Neural crest cell (in vitro differentiated cells): ENCODE measurements around the gene CKS2. TPM values are rescaled to one million over a fixed set of nuclear protein-coding genes. Genes with fewer than 3 reads are reported as not detected.
"Not testable (repeated sequence)": the region's sequence is repeated elsewhere in the genome, so short reads cannot be mapped to it uniquely, and the experiment has no call there.

Experiments used
- DNase-seq: peaks from one replicate; pipeline ENCODE4 v3.0.0; 2021; ENCODE audit warnings: low read depth, mixed read lengths, low spot score
- H3K27ac Mint-ChIP-seq: one replicate; pipeline ENCODE4 v1.8.0; 2021; ENCODE audit warnings: mild to moderate bottlenecking, mixed read lengths; ENCODE audit not compliant: unreplicated experiment
- H3K27me3 Mint-ChIP-seq: 2 replicates; pipeline ENCODE4 v1.8.0; 2021; ENCODE audit warnings: low read depth, mild to moderate bottlenecking, mixed read lengths
- H3K36me3 Mint-ChIP-seq: 2 replicates; pipeline ENCODE4 v1.8.0; 2021; ENCODE audit warnings: low read depth, mild to moderate bottlenecking, mixed read lengths
- H3K4me1 Mint-ChIP-seq: 2 replicates; pipeline ENCODE4 v1.8.0; 2021; ENCODE audit warnings: mixed read lengths
- H3K4me3 Mint-ChIP-seq: one replicate; pipeline ENCODE4 v1.8.0; 2021; ENCODE audit warnings: mild to moderate bottlenecking, mixed read lengths
- H3K9me3 Mint-ChIP-seq: 2 replicates; pipeline ENCODE4 v1.8.0; 2021; ENCODE audit warnings: mixed read lengths
- CTCF ChIP-seq: fragments of 200-600 bp; sonication (generic); conservative IDR thresholded peaks from 2 replicates; pipeline ENCODE4 v1.5.0; 2021; ENCODE audit warnings: antibody characterized with exemption, mild to moderate bottlenecking
- total RNA-seq: library from RNA; stranded (reverse); gene quantifications from 2 replicates; pipeline ENCODE4 v1.2.1, GENCODE V29; 2021

CKS2 gene
- total RNA-seq, 1 donor from 2014 or later, result 174 TPM

GRCh38 chr9:89277454-89277853, 33.5 kb upstream of the CKS2 start:
- H3K27ac Mint-ChIP-seq, result no peak overlapping the region
- peaks cover 25% of the 10 kb centered on the region for H3K9me3 Mint-ChIP-seq
- no peak for DNase-seq
- peaks cover 33% of the 10 kb centered on the region for H3K36me3 Mint-ChIP-seq
- no peaks in the 10 kb centered on the region for H3K27me3 Mint-ChIP-seq
- no peak for TF ChIP-seq CTCF
- H3K4me1 Mint-ChIP-seq, result no peaks in the 10 kb centered on the region
- H3K4me3 Mint-ChIP-seq, result no peak overlapping the region

GRCh38 chr9:89278551-89278950, 32.4 kb upstream of the CKS2 start:
- peaks cover 18% of the 10 kb centered on the region for H3K9me3 Mint-ChIP-seq

GRCh38 chr9:89278997-89279739, 31.8 kb upstream of the CKS2 start:
- Mint-ChIP-seq H3K27me3 (no peaks in the 10 kb centered on the region), H3K4me3 (no peak overlapping the region), H3K36me3 (peaks cover 20% of the 10 kb centered on the region), H3K9me3 (peaks cover 12% of the 10 kb centered on the region), H3K27ac (no peak overlapping the region), H3K4me1 (no peaks in the 10 kb centered on the region)
- peak; percentile 31 for DNase-seq
- peak; percentile 76 for TF ChIP-seq CTCF

More at GRCh38 chr9:89278551-89278950, 32.4 kb upstream of the CKS2 start:
- Mint-ChIP-seq H3K27me3 (no peaks in the 10 kb centered on the region), H3K27ac (no peak overlapping the region), H3K36me3 (peaks cover 26% of the 10 kb centered on the region), H3K4me1 (no peaks in the 10 kb centered on the region), H3K4me3 (no peak overlapping the region)
- no peak for DNase-seq
- TF ChIP-seq CTCF, result no peak

DNA sequence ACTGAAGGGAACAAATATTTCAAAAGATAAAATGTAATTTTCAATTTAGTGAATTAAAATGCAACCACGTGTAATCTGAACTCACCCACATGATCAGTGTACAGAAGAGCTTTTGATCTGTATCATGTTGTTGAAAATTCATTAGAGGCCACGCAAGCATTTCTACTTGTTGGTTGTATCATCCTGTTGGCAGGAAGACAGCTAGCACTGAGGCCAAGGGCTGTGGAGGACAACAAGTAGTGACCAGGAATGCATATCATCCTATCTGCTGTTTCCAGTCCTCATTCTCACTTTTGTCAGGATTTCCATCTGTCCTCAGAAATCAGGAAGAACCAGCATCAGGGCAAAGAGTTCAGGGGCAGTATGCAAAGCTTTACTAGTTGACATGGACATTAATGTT, 29.9 kb upstream of the CKS2 start:
- H3K9me3 Mint-ChIP-seq, result peaks cover 5% of the 10 kb centered on the region
- no peak for TF ChIP-seq CTCF

GRCh38 chr9:89282248-89282968, 28.6 kb upstream of the CKS2 start:
- H3K9me3 Mint-ChIP-seq, H3K4me1 Mint-ChIP-seq, H3K4me3 Mint-ChIP-seq, H3K27ac Mint-ChIP-seq, H3K36me3 Mint-ChIP-seq, H3K27me3 Mint-ChIP-seq, DNase-seq: not testable (repeated sequence)

More for the DNA sequence above, 29.9 kb upstream of the CKS2 start:
- H3K4me1 Mint-ChIP-seq, result no peaks in the 10 kb centered on the region
- H3K27me3 Mint-ChIP-seq, result no peaks in the 10 kb centered on the region
- H3K27ac Mint-ChIP-seq, result no peak overlapping the region
- H3K4me3 Mint-ChIP-seq, result no peak overlapping the region
- no peak for DNase-seq
- H3K36me3 Mint-ChIP-seq, result peaks cover 7% of the 10 kb centered on the region

GRCh38 chr9:89284076-89284475, 26.9 kb upstream of the CKS2 start:
- Mint-ChIP-seq H3K27me3 (no peaks in the 10 kb centered on the region), H3K36me3 (peaks cover 3% of the 10 kb centered on the region), H3K27ac (no peak overlapping the region), H3K4me3 (no peak overlapping the region), H3K4me1 (no peaks in the 10 kb centered on the region), H3K9me3 (no peaks in the 10 kb centered on the region)
- DNase-seq, result no peak
- TF ChIP-seq CTCF, result no peak
